C4-2B (cell line): ENCODE results near the gene OPCML.

ENCODE experiments used
- H3K27ac ChIP-seq: fragments of 450-650 bp; 2 replicates; pipeline ENCODE4 v1.5.1; 2017
- ZFX ChIP-seq: fragments of 450-650 bp; IDR thresholded peaks from 2 replicates; pipeline ENCODE4 v1.6.1; 2017
- TF ChIP-seq, protein P1 (sequence below): fragments of 450-650 bp; conservative IDR thresholded peaks from 2 replicates; pipeline ENCODE4 v1.5.1; 2017; ENCODE audit warnings: mild to moderate bottlenecking

OPCML gene

DNA sequence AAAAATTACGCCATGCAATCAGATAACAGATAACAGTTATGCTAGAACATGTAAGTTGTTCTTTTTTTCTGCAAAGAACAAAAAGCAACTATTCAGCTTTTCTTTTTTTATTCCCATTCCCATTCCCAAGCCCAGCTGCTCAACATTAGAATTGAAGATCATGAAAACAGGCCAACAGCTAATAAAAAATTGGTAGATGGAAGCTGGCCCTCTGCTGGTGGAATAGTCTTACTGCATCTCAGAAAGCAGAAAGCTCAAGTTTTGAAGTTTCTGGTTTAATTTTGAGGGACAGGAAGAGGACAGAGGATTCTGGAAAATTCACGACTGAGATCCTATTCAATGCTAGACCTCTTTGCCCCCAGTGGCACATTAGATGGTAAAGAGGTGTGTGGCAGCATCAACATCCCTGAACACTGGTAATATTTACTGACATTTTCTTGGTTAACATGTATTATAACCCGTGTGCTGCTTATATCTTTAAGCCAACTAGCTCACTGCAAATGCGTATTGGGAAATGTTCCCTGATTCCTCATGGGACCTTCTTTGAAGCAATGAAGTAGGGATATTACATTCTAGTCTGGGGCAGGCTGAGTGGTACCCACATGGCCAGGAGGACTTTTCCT, 591.2 kb downstream of the OPCML start:
- no peak overlapping the region for H3K27ac ChIP-seq
- TF ChIP-seq, protein P1, sequence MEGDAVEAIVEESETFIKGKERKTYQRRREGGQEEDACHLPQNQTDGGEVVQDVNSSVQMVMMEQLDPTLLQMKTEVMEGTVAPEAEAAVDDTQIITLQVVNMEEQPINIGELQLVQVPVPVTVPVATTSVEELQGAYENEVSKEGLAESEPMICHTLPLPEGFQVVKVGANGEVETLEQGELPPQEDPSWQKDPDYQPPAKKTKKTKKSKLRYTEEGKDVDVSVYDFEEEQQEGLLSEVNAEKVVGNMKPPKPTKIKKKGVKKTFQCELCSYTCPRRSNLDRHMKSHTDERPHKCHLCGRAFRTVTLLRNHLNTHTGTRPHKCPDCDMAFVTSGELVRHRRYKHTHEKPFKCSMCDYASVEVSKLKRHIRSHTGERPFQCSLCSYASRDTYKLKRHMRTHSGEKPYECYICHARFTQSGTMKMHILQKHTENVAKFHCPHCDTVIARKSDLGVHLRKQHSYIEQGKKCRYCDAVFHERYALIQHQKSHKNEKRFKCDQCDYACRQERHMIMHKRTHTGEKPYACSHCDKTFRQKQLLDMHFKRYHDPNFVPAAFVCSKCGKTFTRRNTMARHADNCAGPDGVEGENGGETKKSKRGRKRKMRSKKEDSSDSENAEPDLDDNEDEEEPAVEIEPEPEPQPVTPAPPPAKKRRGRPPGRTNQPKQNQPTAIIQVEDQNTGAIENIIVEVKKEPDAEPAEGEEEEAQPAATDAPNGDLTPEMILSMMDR: peak; percentile 89
- no peak for TF ChIP-seq ZFX

DNA sequence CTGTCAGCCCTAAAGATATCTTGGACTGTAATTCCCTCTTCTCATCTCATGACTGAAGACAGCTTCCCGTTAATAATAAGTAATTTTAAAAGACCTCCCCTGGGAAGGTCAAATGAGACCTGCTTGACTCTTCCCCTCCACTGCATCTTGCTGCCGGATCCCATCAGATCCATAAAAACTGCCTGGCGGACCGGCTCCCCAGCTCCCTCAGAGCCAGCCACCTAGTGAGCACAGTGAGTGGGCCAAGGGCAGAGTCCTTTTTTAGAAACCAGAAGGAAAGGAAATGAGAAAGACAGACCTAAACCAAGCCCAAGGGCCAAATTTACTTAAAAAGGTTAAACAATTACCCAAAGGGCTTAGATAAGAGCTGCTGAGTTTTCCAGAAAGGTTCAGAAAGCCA, 595.3 kb downstream of the OPCML start:
- TF ChIP-seq ZFX: no peak
- TF ChIP-seq, protein P1: no peak

DNA sequence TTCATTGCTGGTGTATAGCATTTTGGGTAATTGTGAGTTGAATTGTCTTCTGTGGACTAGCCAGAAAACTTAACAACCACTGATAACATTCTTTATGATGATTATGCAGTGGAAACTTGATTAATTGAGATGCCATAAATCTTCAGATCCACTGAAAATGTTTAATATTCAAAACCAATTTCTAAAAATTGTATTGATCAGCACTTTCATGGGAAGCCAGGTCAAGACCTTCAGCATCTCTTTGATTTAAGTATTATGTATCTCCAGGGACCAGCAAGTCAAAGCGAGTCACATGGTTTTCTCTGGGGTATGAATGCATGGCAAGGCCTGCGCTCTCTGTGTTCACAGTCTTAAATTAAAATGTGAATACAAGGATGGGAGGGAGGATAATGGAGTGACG, 596.9 kb downstream of the OPCML start:
- TF ChIP-seq, protein P1: no peak
- TF ChIP-seq ZFX: no peak
- H3K27ac ChIP-seq: no peak overlapping the region

More for the DNA sequence above, 595.3 kb downstream of the OPCML start:
- no peak overlapping the region for H3K27ac ChIP-seq

DNA sequence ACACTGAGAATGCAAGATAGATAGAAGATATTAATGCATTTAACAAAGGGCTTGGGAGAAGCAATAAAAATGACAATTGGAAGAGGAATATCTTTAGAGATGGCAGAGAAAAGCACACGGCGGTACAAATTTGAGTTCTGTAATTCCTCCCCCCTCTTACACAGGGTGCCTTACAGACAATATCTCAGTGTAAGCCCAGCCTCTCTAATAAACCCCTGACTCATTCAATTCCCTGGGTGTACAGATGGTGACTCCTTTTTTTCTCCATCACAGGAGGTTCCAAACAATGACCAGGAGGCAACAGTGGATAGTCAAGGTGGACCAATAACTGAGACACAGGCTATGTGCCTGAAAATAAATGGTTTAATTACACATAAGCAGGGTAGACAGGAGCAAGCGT, 598.6 kb downstream of the OPCML start:
- no peak overlapping the region for H3K27ac ChIP-seq
- TF ChIP-seq, protein P1: no peak
- TF ChIP-seq ZFX: no peak

DNA sequence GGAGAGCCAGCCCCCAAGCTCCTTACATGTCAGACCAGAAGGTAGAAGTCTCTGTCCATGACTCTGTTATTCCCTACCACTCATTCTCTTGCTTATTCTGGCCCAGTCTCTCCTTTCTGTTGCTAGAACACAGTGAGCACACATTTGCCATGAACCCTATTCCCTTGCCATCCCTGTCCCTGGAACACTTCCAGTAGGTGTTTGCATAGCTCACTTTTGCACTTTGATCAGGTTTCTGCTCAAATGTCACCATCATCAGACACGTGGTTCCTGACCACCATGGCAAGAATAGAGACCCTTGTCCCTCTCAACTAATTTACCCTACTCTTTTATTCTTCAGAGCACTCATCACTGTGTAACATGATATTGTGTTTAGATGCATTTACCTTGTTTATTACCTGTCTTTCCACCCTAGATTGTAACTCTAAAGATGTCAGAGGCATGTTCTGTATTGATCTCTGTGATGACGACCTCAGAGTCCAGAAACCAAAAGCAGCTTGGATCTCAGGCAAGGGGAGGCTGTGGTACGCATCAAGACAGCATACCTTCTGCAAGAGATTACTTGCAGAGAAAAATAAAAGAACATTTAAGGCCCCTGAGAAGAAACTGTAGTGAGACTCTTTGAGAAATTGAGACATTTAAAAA, 606.4 kb downstream of the OPCML start:
- no peak for TF ChIP-seq ZFX
- TF ChIP-seq, protein P1: no peak
- H3K27ac ChIP-seq: no peak overlapping the region

DNA sequence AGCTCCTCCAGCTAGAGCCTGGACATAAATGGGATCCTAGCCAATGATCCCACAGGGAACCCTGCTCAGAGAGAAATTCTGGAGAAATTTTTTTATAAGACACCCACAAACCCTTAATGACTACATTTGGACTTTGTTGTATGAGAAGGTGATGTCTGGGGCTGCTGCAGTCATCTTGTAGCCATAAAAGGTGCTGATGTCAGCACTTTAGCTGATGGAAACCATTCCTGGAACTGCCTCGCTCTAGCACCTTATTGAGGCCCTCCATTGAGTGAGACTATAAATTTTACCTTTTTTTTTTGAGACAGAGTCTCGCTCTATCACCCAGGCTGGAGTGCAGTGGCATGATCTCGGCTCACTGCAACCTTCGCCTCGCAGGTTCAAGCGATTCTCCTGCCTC, 610.7 kb downstream of the OPCML start:
- H3K27ac ChIP-seq: no peak overlapping the region
- TF ChIP-seq, protein P1: no peak
- TF ChIP-seq ZFX: no peak

DNA sequence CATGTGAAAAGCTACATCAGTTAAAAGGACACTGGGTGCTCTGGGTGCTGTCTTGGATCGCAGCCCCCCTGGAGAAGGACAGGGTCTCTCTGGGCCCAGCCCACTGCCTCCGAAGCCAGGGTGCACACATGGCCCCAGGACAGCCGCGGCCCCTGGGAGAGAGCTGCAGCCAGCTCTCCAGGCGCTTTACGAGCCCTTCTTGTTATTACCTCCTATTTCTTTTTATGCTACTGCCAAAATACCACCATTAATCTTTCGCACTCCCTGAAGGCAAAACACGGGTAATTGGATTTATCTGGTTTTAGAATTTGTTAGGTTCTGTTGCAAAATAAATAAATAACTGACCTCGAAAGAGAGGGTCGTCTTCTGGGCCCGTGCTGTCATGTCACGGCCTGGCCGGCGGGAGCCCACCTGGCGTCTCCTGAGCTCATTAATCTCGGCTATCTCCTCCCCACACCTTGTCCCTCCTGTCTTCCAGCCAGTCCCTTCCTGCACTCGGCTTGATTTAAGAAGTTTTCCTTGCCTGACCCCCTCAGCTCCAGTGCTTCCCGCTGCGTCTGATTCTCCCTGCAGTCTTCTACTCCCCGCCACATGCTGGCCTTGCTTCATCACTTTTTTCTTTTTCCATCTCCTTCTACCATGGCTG, 611.7 kb downstream of the OPCML start:
- TF ChIP-seq, protein P1: no peak
- TF ChIP-seq ZFX: no peak
- no peak overlapping the region for H3K27ac ChIP-seq
